ENCODE measurements around the gene HOGA1. TPM values are rescaled to one million over a fixed set of nuclear protein-coding genes. Genes with fewer than 3 reads are reported as not detected.

HOGA1 gene
- total and polyA plus RNA-seq, 2 of the 13 experiments (the other 11 are each of a cell fraction or from before 2014, with no cell fraction given), result 7.6 to 19.5 TPM

DNA sequence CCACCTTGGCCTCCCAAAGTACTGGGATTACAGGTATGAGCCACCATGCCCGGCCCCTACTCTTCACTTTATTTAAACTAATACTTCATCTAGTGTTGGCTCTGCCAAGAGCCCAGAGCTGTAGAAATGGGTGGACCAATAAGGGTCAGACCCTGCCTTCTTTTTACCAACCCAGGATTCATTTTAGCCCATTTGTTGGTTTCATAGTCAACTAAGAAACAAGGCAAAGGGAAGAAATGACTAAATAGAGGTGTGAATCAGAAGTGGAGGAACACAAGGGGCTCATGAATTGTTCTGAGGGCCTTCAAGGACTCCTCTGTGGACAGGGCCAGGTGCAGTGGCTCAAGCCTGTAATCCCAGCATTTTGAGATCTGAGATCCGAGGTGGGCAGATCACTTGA, 10.5 kb upstream of the HOGA1 start:
- Histone ChIP-seq H4K20me1 (ENCODE audit: insufficient read depth, low read length) (no peaks in the 10 kb centered on the region), H3K4me3 (replicated peaks in 1 of 3; ENCODE audit: insufficient read depth in 1 of 3, low read depth in 2 of 3, low read length in 3 of 3) (no peak overlapping the region), H3K27me3 (ENCODE audit: control insufficient read depth in 1 of 2, insufficient read depth in 2 of 2, low read length in 2 of 2) (no peaks in the 10 kb centered on the region), H3K9ac (ENCODE audit: insufficient read depth, low read depth, low read length) (no peak overlapping the region), H3K36me3 (replicated peaks in 1 of 2; ENCODE audit: control insufficient read depth in 1 of 2, insufficient read depth in 2 of 2, low read length in 2 of 2) (peaks cover 3 to 8% of the 10 kb centered on the region in 2 experiments; a peak in 3 of 5 replicates), H3K4me1 (ENCODE audit: insufficient read depth, low read length) (peaks cover 17% of the 10 kb centered on the region), H3K9me3 (ENCODE audit: low read length) (no peaks in the 10 kb centered on the region), H2AFZ (ENCODE audit: low read length) (no peak overlapping the region), H3K4me2 (ENCODE audit: low read depth, low read length) (no peak overlapping the region), H3K27ac (ENCODE audit: extremely low read length, insufficient read depth, low read length) (no peak overlapping the region), H3K79me2 (ENCODE audit: insufficient read depth, low read length) (no peaks in the 10 kb centered on the region)
- no TSS peak for BruUV-seq (replicated peaks)
- POLR2A ChIA-PET, result interaction anchor here (1.6 kb wide), 1 partner anchor 23 kb away, joined by 3 read pairs; no protein-coding TSS in a partner anchor
- DNase-seq (ENCODE audit: low spot score) (no peak), FAIRE-seq (no peak), ATAC-seq (no peak)
- intact Hi-C loops (cut with micrococcal nuclease; ENCODE audit: unreplicated experiment) (no loop called here), in situ Hi-C loops (cut with HindIII; ENCODE audit: extremely low pct_ligation_motif_present, low pct_unique_long_range_greater_than_20kb) (loop anchor here (5.0 kb wide), 1 partner anchor 39 kb away; no protein-coding TSS in a partner anchor)
- WGBS (ENCODE audit: low lambda C conversion rate), result 33% methylated on average over 2 of the region's 2 CpGs
- TF ChIP-seq ZNF234 (CRISPR knock-in tag; conservative IDR thresholded peaks at IDR 0.05), result no peak
- TF ChIP-seq ZNF432 (CRISPR knock-in tag; IDR thresholded peaks at IDR 0.05; ENCODE audit: borderline replicate concordance), result no peak
- no peak for TF ChIP-seq HOXD1 (CRISPR knock-in tag; IDR thresholded peaks at IDR 0.05)
- no peak for TF ChIP-seq TCF7 (IDR thresholded peaks at IDR 0.05; ENCODE audit: low read depth)
- TF ChIP-seq HNRNPL (IDR thresholded peaks at IDR 0.05; ENCODE audit: low read depth, low read length), result no peak
- no peak for TF ChIP-seq KLF15 (CRISPR knock-in tag; IDR thresholded peaks at IDR 0.05; ENCODE audit: borderline replicate concordance)
- no peak for TF ChIP-seq ETV6 (CRISPR knock-in tag; conservative IDR thresholded peaks at IDR 0.05)
- TF ChIP-seq, protein P1, sequence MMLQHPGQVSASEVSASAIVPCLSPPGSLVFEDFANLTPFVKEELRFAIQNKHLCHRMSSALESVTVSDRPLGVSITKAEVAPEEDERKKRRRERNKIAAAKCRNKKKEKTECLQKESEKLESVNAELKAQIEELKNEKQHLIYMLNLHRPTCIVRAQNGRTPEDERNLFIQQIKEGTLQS (CRISPR knock-in tag; IDR thresholded peaks at IDR 0.05), result no peak
- no peak for TF ChIP-seq SMYD3 (CRISPR knock-in tag; IDR thresholded peaks at IDR 0.05)
- TF ChIP-seq ZNF790 (CRISPR knock-in tag; IDR thresholded peaks at IDR 0.05; ENCODE audit: borderline replicate concordance), result no peak
- TF ChIP-seq NBN (conservative IDR thresholded peaks at IDR 0.05), result no peak
- TF ChIP-seq ZNF383 (CRISPR knock-in tag; IDR thresholded peaks at IDR 0.05; ENCODE audit: borderline replicate concordance), result no peak
- TF ChIP-seq, protein P2, sequence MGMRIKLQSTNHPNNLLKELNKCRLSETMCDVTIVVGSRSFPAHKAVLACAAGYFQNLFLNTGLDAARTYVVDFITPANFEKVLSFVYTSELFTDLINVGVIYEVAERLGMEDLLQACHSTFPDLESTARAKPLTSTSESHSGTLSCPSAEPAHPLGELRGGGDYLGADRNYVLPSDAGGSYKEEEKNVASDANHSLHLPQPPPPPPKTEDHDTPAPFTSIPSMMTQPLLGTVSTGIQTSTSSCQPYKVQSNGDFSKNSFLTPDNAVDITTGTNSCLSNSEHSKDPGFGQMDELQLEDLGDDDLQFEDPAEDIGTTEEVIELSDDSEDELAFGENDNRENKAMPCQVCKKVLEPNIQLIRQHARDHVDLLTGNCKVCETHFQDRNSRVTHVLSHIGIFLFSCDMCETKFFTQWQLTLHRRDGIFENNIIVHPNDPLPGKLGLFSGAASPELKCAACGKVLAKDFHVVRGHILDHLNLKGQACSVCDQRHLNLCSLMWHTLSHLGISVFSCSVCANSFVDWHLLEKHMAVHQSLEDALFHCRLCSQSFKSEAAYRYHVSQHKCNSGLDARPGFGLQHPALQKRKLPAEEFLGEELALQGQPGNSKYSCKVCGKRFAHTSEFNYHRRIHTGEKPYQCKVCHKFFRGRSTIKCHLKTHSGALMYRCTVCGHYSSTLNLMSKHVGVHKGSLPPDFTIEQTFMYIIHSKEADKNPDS (CRISPR knock-in tag; IDR thresholded peaks at IDR 0.05), result no peak
- no peak for TF ChIP-seq ZNF501 (CRISPR knock-in tag; IDR thresholded peaks at IDR 0.05)
- TF ChIP-seq HMG20B (CRISPR knock-in tag; conservative IDR thresholded peaks at IDR 0.05), result no peak
- TF ChIP-seq, protein P3, sequence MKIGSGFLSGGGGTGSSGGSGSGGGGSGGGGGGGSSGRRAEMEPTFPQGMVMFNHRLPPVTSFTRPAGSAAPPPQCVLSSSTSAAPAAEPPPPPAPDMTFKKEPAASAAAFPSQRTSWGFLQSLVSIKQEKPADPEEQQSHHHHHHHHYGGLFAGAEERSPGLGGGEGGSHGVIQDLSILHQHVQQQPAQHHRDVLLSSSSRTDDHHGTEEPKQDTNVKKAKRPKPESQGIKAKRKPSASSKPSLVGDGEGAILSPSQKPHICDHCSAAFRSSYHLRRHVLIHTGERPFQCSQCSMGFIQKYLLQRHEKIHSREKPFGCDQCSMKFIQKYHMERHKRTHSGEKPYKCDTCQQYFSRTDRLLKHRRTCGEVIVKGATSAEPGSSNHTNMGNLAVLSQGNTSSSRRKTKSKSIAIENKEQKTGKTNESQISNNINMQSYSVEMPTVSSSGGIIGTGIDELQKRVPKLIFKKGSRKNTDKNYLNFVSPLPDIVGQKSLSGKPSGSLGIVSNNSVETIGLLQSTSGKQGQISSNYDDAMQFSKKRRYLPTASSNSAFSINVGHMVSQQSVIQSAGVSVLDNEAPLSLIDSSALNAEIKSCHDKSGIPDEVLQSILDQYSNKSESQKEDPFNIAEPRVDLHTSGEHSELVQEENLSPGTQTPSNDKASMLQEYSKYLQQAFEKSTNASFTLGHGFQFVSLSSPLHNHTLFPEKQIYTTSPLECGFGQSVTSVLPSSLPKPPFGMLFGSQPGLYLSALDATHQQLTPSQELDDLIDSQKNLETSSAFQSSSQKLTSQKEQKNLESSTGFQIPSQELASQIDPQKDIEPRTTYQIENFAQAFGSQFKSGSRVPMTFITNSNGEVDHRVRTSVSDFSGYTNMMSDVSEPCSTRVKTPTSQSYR (CRISPR knock-in tag; IDR thresholded peaks at IDR 0.05; ENCODE audit: borderline replicate concordance), result no peak
- CTCF ChIA-PET (ENCODE audit: low intra/inter-chr PET ratio, low total read pairs), result interaction anchor here (0.6 kb wide), 1 partner anchor 36 kb away, joined by 4 read pairs; no protein-coding TSS in a partner anchor

Data from HepG2 (cell line).